ENCODE measurements around the gene KCNJ11. TPM values are rescaled to one million over a fixed set of nuclear protein-coding genes. Genes with fewer than 3 reads are reported as not detected.

The KCNJ11 gene
- polyA plus RNA-seq, 1 donor from 2014 or later = 8.0 TPM

- no peaks in the 10 kb centered on the region for H3K79me2 ChIP-seq (replicated peaks; ENCODE audit: insufficient read depth, low read length)
- TF ChIP-seq EP300 (conservative IDR thresholded peaks at IDR 0.05; ENCODE audit: poor library complexity, severe bottlenecking) (no peak), MXI1 (conservative IDR thresholded peaks at IDR 0.05; ENCODE audit: poor library complexity, severe bottlenecking) (no peak), POLR2AphosphoS5 (IDR thresholded peaks at IDR 0.05) (no peak), RAD21 (conservative IDR thresholded peaks at IDR 0.05) (no peak), REST (IDR thresholded peaks at IDR 0.05; ENCODE audit: borderline replicate concordance) (no peak), SMC3 (conservative IDR thresholded peaks at IDR 0.05; ENCODE audit: poor library complexity) (no peak), TAF1 (IDR thresholded peaks at IDR 0.05; ENCODE audit: low read depth) (no peak), CTCF (IDR thresholded peaks at IDR 0.05; ENCODE audit: poor library complexity, severe bottlenecking) (no peak), EZH2 (IDR thresholded peaks at IDR 0.05; ENCODE audit: borderline replicate concordance, insufficient read depth, low read length, poor library complexity, severe bottlenecking) (no peak)
- no peak overlapping the region for H3K27ac ChIP-seq (ENCODE audit: low read length)
- H3K9me2 ChIP-seq (ENCODE audit: insufficient read depth, low read length) = no peaks in the 10 kb centered on the region
- H2AFZ ChIP-seq (ENCODE audit: low read depth, low read length) = no peak overlapping the region
- H3K9me3 ChIP-seq (ENCODE audit: low read length) = no peaks in the 10 kb centered on the region
- H3K36me3 ChIP-seq (ENCODE audit: insufficient read depth, low read length) = no peaks in the 10 kb centered on the region
- no peak overlapping the region for H3K9ac ChIP-seq (ENCODE audit: low read length)
- H3K27me3 ChIP-seq (ENCODE audit: insufficient read depth, low read depth, low read length) = no peaks in the 10 kb centered on the region
- H3K4me2 ChIP-seq (ENCODE audit: low read length) = no peak overlapping the region
- no peaks in the 10 kb centered on the region for H4K20me1 ChIP-seq (ENCODE audit: insufficient read depth)
- no peaks in the 10 kb centered on the region for H3F3A ChIP-seq (ENCODE audit: insufficient read depth, low read length, poor library complexity, severe bottlenecking)
- no peak overlapping the region for H3K4me3 ChIP-seq (ENCODE audit: low read length)
Observed at GRCh38 chr11:17399236-17399635, 10.8 kb upstream of the KCNJ11 start.

- Histone ChIP-seq H4K20me1 (ENCODE audit: insufficient read depth) (no peaks in the 10 kb centered on the region), H2AFZ (ENCODE audit: low read depth, low read length) (no peak overlapping the region), H3K9ac (ENCODE audit: low read length) (no peak overlapping the region), H3F3A (ENCODE audit: insufficient read depth, low read length, poor library complexity, severe bottlenecking) (no peaks in the 10 kb centered on the region), H3K9me3 (ENCODE audit: low read length) (no peaks in the 10 kb centered on the region), H3K79me2 (replicated peaks; ENCODE audit: insufficient read depth, low read length) (no peaks in the 10 kb centered on the region), H3K9me2 (ENCODE audit: insufficient read depth, low read length) (no peaks in the 10 kb centered on the region), H3K27ac (ENCODE audit: low read length) (no peak overlapping the region), H3K27me3 (ENCODE audit: insufficient read depth, low read depth, low read length) (no peaks in the 10 kb centered on the region), H3K4me2 (ENCODE audit: low read length) (no peak overlapping the region), H3K36me3 (ENCODE audit: insufficient read depth, low read length) (no peaks in the 10 kb centered on the region), H3K4me3 (ENCODE audit: low read length) (no peak overlapping the region)
- TF ChIP-seq POLR2AphosphoS5 (IDR thresholded peaks at IDR 0.05) (no peak), REST (IDR thresholded peaks at IDR 0.05; ENCODE audit: borderline replicate concordance) (no peak), RAD21 (conservative IDR thresholded peaks at IDR 0.05) (no peak), TAF1 (IDR thresholded peaks at IDR 0.05; ENCODE audit: low read depth) (no peak), SMC3 (conservative IDR thresholded peaks at IDR 0.05; ENCODE audit: poor library complexity) (no peak), MXI1 (conservative IDR thresholded peaks at IDR 0.05; ENCODE audit: poor library complexity, severe bottlenecking) (no peak), EZH2 (IDR thresholded peaks at IDR 0.05; ENCODE audit: borderline replicate concordance, insufficient read depth, low read length, poor library complexity, severe bottlenecking) (no peak), EP300 (conservative IDR thresholded peaks at IDR 0.05; ENCODE audit: poor library complexity, severe bottlenecking) (no peak), CTCF (IDR thresholded peaks at IDR 0.05; ENCODE audit: poor library complexity, severe bottlenecking) (no peak)
Observed at GRCh38 chr11:17397311-17398002, 9.0 kb upstream of the KCNJ11 start.

Data from neural cell (in vitro differentiated cells).